Measurements from ENCODE around the gene MTHFD2. TPM values are rescaled to one million over a fixed set of nuclear protein-coding genes. Genes with fewer than 3 reads are reported as not detected.

MTHFD2 gene
- total and polyA plus RNA-seq, 2 donors (not counting 3 experiments of a cell fraction or from before 2014, with no cell fraction given), result 25.6 to 83.2 TPM

- no TSS peak for BruUV-seq (replicated peaks)
- Histone ChIP-seq H3K27me3 (ENCODE audit: control insufficient read depth in 2 of 2, insufficient read depth in 2 of 2, low read length in 2 of 2) (peaks cover 0 to 2% of the 10 kb centered on the region in 2 experiments), H3K4me2 (ENCODE audit: insufficient read depth, low read length) (no peak overlapping the region), H3K36me3 (ENCODE audit: control insufficient read depth in 2 of 2, extremely low read depth in 1 of 2, insufficient read depth in 2 of 2, low read length in 2 of 2) (no peaks in the 10 kb centered on the region), H3K4me3 (replicated peaks in 1 of 3; ENCODE audit: insufficient read depth in 1 of 3, low read depth in 1 of 3, low read length in 3 of 3) (no peak overlapping the region), H3K9me3 (replicated peaks; ENCODE audit: control insufficient read depth, insufficient read depth, low read length) (no peaks in the 10 kb centered on the region), H3K9me1 (replicated peaks; ENCODE audit: control insufficient read depth, extremely low read depth, insufficient read depth, low read length) (no peaks in the 10 kb centered on the region), H2AFZ (ENCODE audit: low read depth, low read length) (no peak overlapping the region), H4K20me1 (replicated peaks; ENCODE audit: control insufficient read depth, extremely low read depth, insufficient read depth, low read length) (no peaks in the 10 kb centered on the region), H3K4me1 (ENCODE audit: control insufficient read depth, extremely low read depth, insufficient read depth, low read length) (no peaks in the 10 kb centered on the region), H3K79me2 (ENCODE audit: control insufficient read depth, insufficient read depth, low read length) (no peaks in the 10 kb centered on the region), H3K9ac (replicated peaks; ENCODE audit: extremely low read depth, insufficient read depth, low read length) (no peak overlapping the region), H3K27ac (ENCODE audit: insufficient read depth, low read depth, low read length) (no peak overlapping the region)
- DNase-seq (ENCODE audit: low read depth, low spot score) (no peak), FAIRE-seq (no peak)
- CTCF ChIA-PET, result interaction anchor here (1.7 kb wide), 1 partner anchor 71 kb away, joined by 4 read pairs; no protein-coding TSS in a partner anchor
- POLR2A ChIA-PET, result no interaction called here
- TF ChIP-seq JUN (IDR thresholded peaks at IDR 0.05; ENCODE audit: borderline replicate concordance, insufficient read depth, insufficient read length, low read depth), result no peak
- no peak for TF ChIP-seq MAX (IDR thresholded peaks at IDR 0.05; ENCODE audit: insufficient read depth, insufficient read length)
- no peak for TF ChIP-seq EZH2 (IDR thresholded peaks at IDR 0.05; ENCODE audit: borderline replicate concordance, low read depth, low read length, severe bottlenecking)
- TF ChIP-seq GATA2 (IDR thresholded peaks at IDR 0.05; ENCODE audit: insufficient read depth, insufficient read length, low read depth, low read length), result no peak
- TF ChIP-seq MYC (IDR thresholded peaks at IDR 0.05; ENCODE audit: low read depth, low read length), result no peak
- no peak for TF ChIP-seq CTCF (IDR thresholded peaks at IDR 0.05; ENCODE audit: extremely low read depth in 1 of 2, insufficient read depth in 1 of 2, low read depth in 1 of 2, low read length in 2 of 2)
- no peak for TF ChIP-seq POLR2A (IDR thresholded peaks at IDR 0.05; ENCODE audit: low read depth, low read length)
- TF ChIP-seq POLR2AphosphoS5 (IDR thresholded peaks at IDR 0.05; ENCODE audit: insufficient read depth, low read depth, low read length), result no peak
- no peak for TF ChIP-seq FOS (IDR thresholded peaks at IDR 0.05; ENCODE audit: borderline replicate concordance, insufficient read depth, low read length)
- intact Hi-C loops (cut with micrococcal nuclease) (no loop called here), dilution Hi-C loops (cut with MboI; ENCODE audit: extremely low pct_ligation_motif_present, low sequenced_read_pairs) (no loop called here)
Measured at GRCh38 chr2:74264281-74264680, 65.9 kb downstream of the MTHFD2 start.

Data from endothelial cell of umbilical vein (primary cell).